ENCODE results near the gene COL4A4. TPM values are rescaled to one million over a fixed set of nuclear protein-coding genes. Genes with fewer than 3 reads are reported as not detected.

Gene COL4A4
- total and polyA plus RNA-seq, 2 experiments from 2014 or later: 1.3 to 3.1 TPM

- Histone ChIP-seq H3K4me1 (ENCODE audit: insufficient read depth) (peaks cover 8% of the 10 kb centered on the region), H3K27ac (ENCODE audit: low read depth) (no peak overlapping the region), H3K36me3 (ENCODE audit: insufficient read depth) (no peaks in the 10 kb centered on the region), H4K20me1 (replicated peaks; ENCODE audit: insufficient read depth) (no peaks in the 10 kb centered on the region), H3F3A (replicated peaks; ENCODE audit: low read depth) (no peaks in the 10 kb centered on the region), H3K4me2 (no peak overlapping the region), H2AFZ (no peak overlapping the region), H3K79me2 (replicated peaks; ENCODE audit: insufficient read depth) (no peaks in the 10 kb centered on the region), H3K27me3 (ENCODE audit: insufficient read depth) (peaks cover 22% of the 10 kb centered on the region; the same call in 1 of the 2 replicates), H3K4me3 (no peak overlapping the region), H3K9me2 (ENCODE audit: insufficient read depth) (no peaks in the 10 kb centered on the region)
- H3K4me3 Mint-ChIP-seq: no peak overlapping the region
- peaks cover 24% of the 10 kb centered on the region for H3K4me1 Mint-ChIP-seq
- no peaks in the 10 kb centered on the region for H3K9me3 Mint-ChIP-seq
- no peak overlapping the region for H3K27ac Mint-ChIP-seq
- ATAC-seq (no peak), DNase-seq (ENCODE audit: low spot score) (no peak)
- peaks cover 40% of the 10 kb centered on the region for H3K27me3 Mint-ChIP-seq (ENCODE audit: insufficient read depth, low read depth, poor library complexity)
- no peak for TF ChIP-seq JUNB (IDR thresholded peaks at IDR 0.05; ENCODE audit: unreplicated experiment)
- no peak for TF ChIP-seq STAT1 (IDR thresholded peaks at IDR 0.05; ENCODE audit: unreplicated experiment)
- no peak for TF ChIP-seq POLR2AphosphoS5 (IDR thresholded peaks at IDR 0.05; ENCODE audit: low read depth)
- TF ChIP-seq REST (IDR thresholded peaks at IDR 0.05; ENCODE audit: unreplicated experiment): no peak
- TF ChIP-seq NANOG (IDR thresholded peaks at IDR 0.05; ENCODE audit: borderline replicate concordance): no peak
- no peak for TF ChIP-seq ETS1 (IDR thresholded peaks at IDR 0.05)
- no peaks in the 10 kb centered on the region for H3K36me3 Mint-ChIP-seq (ENCODE audit: low read depth)
Observed at GRCh38 chr2:227205701-227206100, 41.7 kb upstream of the COL4A4 start.

- no peak overlapping the region for H3K4me3 Mint-ChIP-seq
- H3K4me1 Mint-ChIP-seq: peaks cover 24% of the 10 kb centered on the region
- no peaks in the 10 kb centered on the region for H3K79me2 ChIP-seq (replicated peaks; ENCODE audit: insufficient read depth)
- no peaks in the 10 kb centered on the region for H3K36me3 ChIP-seq (ENCODE audit: insufficient read depth)
- no peaks in the 10 kb centered on the region for H3K9me3 Mint-ChIP-seq
- DNase-seq (ENCODE audit: low spot score): no peak
- H3F3A ChIP-seq (replicated peaks; ENCODE audit: low read depth): no peaks in the 10 kb centered on the region
- no peak overlapping the region for H3K27ac Mint-ChIP-seq
- H3K36me3 Mint-ChIP-seq (ENCODE audit: low read depth): no peaks in the 10 kb centered on the region
- H3K4me3 ChIP-seq: no peak overlapping the region
- H3K9me2 ChIP-seq (ENCODE audit: insufficient read depth): no peaks in the 10 kb centered on the region
- H3K4me1 ChIP-seq (ENCODE audit: insufficient read depth): peaks cover 8% of the 10 kb centered on the region
- H3K27me3 ChIP-seq (ENCODE audit: insufficient read depth): peaks cover 22% of the 10 kb centered on the region; the same call in 1 of the 2 replicates
- peaks cover 36% of the 10 kb centered on the region for H3K27me3 Mint-ChIP-seq (ENCODE audit: insufficient read depth, low read depth, poor library complexity)
- no peak overlapping the region for H2AFZ ChIP-seq
- H4K20me1 ChIP-seq (replicated peaks; ENCODE audit: insufficient read depth): no peaks in the 10 kb centered on the region
- no peak overlapping the region for H3K27ac ChIP-seq (ENCODE audit: low read depth)
- no peak for ATAC-seq
- H3K4me2 ChIP-seq: no peak overlapping the region
- no peak for TF ChIP-seq EZH2phosphoT487 (IDR thresholded peaks at IDR 0.05; ENCODE audit: unreplicated experiment)
- no peak for TF ChIP-seq STAT1 (IDR thresholded peaks at IDR 0.05; ENCODE audit: unreplicated experiment)
- no peak for TF ChIP-seq ZNF331 (CRISPR knock-in tag; IDR thresholded peaks at IDR 0.05; ENCODE audit: low read depth)
- TF ChIP-seq ETS1 (IDR thresholded peaks at IDR 0.05): no peak
- no peak for TF ChIP-seq NANOG (IDR thresholded peaks at IDR 0.05; ENCODE audit: borderline replicate concordance)
- TF ChIP-seq ZNF114 (CRISPR knock-in tag; IDR thresholded peaks at IDR 0.05): no peak
- TF ChIP-seq POLR2AphosphoS5 (IDR thresholded peaks at IDR 0.05; ENCODE audit: low read depth): no peak
- TF ChIP-seq CTCF (conservative IDR thresholded peaks at IDR 0.05; ENCODE audit: low read depth in 2 of 2): no peak
- TF ChIP-seq JUNB (IDR thresholded peaks at IDR 0.05; ENCODE audit: unreplicated experiment): no peak
Observed at GRCh38 chr2:227204452-227204851, 40.4 kb upstream of the COL4A4 start.
